NCI-H446 treated with DMSO at 0.1 percent for 48 hours (cell line): ENCODE measurements around the gene PACRG.
"Not testable (repeated sequence)": the region's sequence is repeated elsewhere in the genome, so short reads cannot be mapped to it uniquely, and the experiment has no call there.

Experiments
- DNase-seq: peaks from one replicate; lab custom pipeline; 2025; lab: John Stamatoyannopoulos, UW

PACRG gene

DNA sequence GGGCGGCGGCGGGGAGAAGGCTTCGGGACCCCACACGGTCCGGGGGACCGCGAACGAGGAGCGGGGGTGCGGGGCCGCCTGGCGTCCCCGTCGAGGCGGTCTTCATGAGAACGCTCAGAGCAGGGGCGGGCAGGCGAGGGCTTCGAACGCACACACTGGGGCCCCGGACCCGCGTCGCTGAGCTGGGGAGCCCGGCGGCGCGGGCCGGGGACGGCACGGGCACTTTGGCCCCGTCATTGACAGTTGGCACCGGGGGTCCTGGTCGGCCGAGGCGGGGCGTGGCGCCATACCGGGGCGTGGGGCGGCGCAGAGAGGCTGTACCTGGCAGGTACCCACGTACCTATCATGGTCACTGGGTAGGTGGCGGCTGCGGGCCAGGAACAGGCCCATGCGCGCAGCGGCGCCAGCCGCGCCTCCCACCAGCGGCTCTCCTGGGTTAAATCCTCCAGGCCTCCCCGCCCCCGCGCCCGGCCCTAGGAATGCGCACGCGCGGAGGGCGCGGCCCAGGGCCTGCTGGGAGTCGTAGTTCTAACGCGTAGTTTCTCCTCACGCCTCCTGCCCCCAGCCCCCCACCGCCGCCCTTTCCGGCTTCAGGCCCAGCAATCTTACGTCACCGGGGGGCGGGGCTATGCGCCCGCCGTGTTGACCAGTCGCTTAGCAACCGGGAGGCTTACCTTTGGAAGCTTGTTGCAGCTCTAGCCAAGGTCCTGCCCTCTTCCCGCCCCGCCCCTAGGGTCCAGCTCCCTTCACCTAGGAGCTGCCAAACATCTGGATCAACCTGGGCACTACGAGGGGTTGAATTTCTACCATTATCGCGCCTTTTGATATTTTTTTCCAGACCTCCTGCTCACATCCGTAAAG lies at the start of gene PACRG, which contains the start of gene PRKN:
TSS of gene PACRG (plus strand) at position 653 of the 861 bp plus-strand sequence.
TSS of gene PRKN (minus strand) at position 445 of the 861 bp plus-strand sequence.
- peak; percentile 86 for DNase-seq

DNA sequence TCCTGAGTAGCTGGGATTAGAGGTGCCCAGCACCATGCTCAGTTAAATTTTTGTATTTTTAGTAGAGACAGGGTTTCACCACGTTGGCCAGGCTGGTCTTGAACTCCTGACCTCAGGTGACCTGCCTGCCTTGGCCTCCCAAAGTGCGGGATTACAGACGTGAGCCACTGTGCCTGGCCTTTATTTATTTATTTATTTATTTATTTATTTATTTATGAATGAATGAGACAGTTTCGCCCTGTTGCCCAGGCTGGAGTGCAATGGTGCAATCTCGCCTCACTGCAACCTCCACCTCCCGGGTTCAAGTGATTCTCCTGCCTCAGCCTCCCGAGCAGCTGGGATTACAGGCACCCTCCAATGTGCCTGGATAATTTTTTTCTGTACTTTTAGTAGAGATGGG lies 48.9 kb upstream of the PACRG start:
- DNase-seq: not testable (repeated sequence)

DNA sequence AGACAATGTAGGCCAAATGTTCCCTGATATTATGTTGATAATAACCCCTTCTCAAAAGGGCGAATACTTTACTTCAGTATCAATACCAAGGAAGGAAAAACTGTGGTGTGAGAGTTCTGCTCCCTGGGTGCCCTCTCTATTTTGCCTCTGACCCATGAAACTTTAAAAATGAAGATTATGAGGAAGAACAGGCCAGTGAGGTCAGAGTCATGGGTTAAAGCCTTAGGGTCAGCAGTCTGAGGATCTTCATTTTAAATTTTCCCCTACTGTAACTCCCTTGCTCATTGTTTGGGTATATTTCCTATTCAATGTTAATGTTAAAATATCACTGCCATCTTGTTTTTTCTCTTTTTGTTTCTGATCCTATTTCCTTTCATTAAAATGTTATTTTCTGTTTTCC lies 48.1 kb upstream of the PACRG start:
- no peak for DNase-seq

DNA sequence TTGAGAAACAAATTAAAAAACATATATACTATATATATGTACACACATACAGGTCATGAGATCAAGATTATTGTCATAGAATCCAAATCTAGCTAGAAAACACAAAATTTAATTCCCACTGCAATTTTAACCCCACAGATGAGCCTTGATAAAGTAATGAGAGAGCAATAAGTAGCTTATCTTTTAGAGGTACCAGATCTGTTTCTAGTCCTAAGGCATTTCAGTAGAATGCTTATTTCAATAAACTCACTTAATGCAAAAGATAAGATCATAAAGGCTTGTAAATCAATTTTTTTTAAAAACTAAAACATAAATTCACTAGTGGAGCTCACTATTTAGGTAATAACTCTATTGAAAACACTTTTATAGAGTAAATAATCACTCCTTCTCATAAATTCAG lies 47.4 kb upstream of the PACRG start:
- DNase-seq: no peak

DNA sequence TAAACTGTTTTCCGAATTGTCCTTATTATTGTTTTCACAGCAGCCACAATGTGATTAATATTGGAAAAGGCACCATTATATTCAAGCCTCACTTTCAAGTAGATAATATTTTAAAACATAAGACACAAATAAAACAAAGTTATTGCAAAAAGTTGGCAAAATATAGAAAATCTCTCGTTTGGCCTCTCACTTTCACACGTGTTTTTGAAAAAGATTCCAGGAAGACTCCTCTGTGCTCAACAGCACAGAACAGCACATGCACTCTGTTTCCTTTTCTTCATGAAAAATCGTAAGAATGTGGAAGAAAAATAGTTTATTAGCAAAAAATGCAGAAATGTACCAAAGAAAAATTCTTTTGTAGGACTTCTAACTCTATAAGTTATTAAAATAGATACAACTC lies 46.9 kb upstream of the PACRG start:
- no peak for DNase-seq

DNA sequence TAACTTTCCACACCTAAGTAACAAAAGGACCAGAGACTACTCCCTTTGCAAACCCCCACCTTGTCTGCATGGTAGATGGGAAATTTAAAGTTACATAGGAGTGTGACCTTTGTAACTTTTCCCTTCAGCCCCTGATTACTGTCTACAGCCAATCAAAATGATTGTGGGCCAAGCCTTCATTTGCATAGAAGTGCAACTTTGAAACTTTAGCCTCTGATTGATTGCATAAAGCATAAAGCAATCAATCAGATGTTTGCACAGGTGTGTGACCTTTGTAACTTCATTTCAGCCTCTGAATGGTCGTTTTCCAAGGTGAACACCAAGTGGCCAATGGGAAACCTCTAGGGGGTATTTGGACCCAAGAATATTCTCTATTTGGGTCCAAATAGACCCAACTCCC lies 46.3 kb upstream of the PACRG start:
- no peak for DNase-seq

DNA sequence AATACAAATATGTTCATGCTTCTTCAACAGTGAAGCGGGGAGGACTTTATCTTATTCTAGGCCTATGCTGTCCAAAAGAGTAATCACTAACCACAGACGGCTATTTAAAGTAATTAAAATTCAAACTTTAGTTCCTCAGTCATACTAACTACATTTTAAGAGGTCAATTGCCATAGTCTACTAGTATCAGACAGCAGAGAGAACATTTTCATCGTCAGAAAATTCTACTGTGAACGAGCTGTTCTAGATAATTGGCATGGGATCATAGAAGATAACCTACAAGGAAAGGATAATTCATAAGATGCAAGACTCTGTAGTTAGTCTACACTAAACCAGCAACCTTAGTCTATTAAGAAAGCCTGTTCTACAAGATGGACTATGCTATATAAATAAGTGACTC lies 44.6 kb upstream of the PACRG start:
- no peak for DNase-seq

DNA sequence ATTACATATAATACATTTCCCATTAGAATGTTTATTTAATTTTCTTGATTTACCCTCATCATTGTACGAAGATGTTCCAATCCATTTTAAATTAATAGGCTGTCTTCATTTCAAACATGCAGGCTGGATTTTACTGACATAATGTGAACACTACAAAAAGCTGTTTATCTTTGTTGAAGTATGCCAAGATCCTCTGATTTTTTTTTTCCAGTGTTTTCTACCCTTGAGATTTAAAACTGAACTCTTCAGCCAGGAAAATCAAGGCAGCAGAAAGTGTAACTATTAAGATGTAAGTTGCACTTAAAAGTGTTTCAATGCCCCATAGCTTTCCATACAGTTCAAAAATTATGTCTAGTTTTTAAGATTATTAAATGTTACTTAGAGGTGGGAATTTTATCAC lies 43.7 kb upstream of the PACRG start:
- DNase-seq: no peak

DNA sequence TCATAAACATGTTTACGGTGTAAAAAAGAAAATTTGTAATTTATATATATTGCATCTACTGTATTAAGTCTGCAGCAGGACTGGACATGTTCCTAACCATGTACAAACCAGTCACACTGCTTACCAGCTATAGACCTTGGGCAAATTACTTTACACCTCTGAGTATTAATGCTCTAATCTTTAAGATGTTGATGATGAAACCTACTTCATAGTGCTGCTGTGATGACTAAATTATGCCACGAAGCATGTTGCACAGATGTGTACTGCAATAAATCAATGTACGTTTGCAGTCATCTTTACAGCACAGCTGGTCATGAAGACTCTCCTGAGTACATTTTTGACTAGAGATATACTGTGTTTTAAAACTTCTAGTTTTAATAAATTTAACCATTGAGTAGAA lies 42.8 kb upstream of the PACRG start:
- no peak for DNase-seq

DNA sequence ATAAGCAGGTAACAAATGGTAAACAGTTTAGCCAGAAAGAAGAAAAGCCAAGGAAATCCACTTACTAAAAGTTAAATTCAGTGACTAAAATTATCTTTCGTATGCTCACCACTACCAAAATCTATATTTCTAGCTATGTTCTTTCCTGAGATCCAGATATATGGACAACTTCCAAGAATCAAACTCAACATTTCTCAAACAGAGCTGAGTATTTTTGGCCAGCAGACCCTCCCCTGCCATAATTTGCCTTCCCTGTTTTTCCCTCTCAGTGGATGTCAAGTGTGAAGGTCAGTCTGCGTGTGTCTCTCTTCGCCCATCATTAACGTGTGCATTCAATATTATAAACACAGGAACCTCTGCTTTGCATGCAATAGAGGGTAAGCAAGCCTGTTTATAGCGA lies 42.2 kb upstream of the PACRG start:
- DNase-seq: no peak

DNA sequence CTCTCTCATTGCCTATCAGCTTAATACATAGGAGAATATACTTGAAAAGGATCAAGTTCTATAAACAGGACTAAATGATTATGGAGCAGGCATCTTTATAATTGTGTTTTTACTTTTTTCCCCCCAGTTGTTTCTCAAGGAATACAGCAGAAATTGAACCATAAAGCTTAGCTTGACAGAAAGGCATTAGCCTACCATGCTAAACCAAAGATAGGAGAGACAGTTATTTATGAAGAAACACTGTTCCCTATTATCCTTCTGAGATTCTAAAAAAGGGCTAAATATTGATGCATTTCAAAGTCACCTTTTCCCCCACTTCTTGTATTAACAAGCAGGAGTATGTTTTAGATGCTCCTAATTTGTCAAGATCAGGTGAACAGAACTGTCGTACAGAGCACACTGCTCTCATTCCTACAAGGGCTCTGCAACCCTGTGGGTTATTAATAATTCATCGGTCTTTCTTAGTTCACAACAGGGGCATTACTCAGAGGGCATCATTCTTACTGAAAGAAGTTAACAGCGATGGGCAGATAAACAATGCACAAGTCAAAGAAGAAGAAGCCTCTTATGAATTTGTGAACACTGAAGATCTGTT lies 38.9 kb upstream of the PACRG start:
- DNase-seq: no peak

DNA sequence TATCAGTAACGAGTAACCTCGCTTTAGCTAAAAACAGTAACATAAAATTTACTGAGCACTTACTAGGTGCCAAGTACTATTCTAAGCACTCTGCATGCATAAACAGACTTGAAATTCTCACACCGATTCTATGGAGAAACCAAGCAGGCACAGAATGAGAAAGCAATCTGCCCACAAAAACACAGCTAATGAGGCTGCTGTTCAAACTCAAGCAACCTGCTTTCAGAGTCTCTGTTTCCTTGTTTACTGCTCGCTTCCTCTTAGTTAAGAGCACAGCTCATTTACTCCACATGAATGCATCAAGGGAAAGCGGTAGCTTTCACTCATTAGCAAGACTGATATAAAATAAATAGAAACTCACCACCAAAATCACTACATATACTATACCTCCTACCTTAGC lies 37.6 kb upstream of the PACRG start:
- no peak for DNase-seq

DNA sequence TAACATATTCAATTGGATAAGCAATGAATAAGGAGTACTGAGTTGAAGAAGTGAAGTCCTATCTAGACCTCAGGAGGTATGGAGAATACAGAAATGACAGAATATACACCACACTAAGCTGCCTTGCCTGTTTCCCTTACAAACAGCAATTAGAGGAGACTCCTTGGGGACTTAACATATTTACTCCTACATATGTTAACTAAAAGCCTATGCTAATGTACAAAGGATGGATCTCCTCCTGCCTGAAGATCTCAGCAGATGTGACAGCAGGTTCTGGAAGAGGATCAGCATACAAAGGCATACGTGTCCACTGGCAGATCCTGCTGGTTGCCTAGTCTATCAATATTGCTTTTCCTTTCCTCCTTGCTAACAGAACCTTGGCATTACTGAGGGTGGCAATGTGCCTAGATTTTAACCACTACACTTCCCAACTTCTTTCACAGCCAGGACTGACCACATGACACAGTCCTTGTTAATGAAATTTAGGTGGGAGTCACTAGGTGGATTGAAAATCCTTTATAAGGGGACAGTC lies 29.8 kb upstream of the PACRG start:
- peak; percentile 49 for DNase-seq

DNA sequence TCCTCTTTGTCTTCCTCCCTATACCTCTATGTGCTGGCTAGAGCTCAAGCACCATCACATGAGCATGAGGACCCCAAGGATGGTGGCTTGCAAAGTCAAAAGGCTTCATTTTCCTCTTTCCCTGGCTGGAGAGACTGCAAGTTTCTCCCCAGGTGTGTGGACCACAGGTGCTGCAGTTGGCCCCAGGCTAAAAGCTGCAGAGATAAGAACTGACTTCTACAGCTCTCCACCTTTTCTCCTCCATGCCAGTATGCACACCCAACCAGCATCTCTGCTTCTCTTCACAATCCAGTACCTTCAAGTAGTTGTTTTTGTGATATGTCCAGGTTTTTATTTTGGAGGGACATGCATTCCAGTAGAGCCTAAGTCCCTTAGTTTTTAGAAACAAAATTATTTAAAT lies 29.3 kb upstream of the PACRG start:
- DNase-seq: no peak

DNA sequence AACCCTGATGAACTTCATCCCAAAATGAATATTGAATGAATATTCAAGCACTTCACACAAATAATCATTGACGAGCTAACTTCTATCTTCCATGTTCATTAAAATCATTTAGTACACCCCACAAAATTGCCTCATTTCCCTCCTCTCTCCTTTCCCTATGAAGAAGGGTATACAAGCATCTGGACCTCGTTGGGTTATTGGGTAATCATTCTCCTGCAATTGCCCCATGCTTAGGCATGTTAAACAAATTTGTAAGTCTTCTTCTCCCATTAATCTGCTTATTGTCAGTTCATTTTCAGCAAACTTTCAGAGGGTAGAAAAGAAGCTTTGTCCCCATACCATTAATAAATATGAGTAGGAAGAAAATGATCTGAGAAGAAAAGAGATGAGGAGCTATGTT lies 27.8 kb upstream of the PACRG start:
- DNase-seq: no peak

DNA sequence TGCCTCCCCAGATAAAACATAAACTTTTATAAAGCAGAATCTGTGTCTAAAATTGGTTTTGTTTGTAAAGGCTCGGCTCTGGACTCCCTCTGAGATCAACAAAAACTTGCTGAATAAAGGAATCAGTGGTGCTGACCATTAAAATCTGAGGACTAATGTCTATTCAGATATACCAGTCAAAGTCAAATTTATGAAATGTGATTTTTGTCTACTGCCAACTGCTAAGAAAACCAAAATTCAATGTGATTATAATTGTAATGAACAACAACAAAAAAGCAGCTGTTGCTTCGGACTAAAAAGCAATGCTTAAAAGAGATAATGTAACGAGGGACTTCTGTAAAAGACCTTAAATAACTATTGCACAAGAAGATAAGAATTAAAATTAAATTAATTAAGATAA lies 26.8 kb upstream of the PACRG start:
- DNase-seq: no peak

DNA sequence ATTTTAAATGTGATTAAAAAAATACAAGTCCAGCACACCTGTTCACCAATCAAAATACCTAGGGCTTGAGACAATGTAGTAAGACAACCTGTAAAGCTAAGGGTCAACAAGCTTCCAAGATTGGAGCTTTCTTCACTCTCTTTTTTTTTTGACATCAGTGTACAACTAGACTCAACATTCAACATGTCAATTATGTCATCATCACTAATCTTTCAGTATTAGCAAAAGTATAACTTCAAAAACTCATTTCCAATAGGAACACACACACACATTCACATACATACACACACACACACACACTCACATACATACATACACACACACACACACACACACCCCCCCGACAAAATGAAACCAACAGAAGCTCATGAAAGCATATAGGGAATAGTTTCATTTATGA lies 26.2 kb upstream of the PACRG start:
- DNase-seq: no peak

DNA sequence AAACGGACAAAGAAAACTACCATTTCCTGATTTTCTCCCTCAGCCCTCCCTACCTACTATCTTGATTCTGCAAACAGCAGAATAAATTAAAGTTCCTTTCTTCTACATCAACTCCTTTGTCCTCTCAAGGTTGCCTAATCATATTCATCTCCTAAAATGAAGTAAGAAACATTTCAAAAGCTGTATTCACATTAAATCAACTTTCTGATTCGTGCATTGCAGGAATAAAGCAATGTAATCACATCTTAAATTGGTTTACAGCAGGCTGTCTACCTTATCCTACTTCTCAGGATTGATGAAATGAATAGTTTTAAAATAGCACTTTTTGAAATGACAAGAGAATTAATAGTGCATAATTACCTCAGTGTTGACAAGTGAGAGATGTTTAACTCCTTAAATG lies 25.3 kb upstream of the PACRG start:
- no peak for DNase-seq

DNA sequence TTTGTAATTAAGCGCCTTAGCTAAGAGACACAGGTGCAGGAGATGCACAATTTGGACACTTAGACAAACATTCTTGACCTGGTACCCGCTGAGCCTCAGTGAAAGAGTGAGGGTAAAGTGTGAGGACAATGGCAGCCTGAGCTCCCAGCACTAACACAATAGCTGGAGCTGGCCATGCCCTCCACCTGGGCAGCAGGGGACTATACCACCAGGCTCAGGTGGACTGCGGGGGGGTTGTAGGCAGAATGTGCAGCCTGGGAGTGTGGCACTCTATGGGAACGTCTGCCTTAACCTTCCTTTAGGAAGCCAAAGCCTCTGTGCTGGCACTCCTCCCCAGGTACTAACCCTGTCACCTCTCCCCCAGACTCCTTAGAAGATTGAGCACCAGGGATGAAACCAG lies 23.8 kb upstream of the PACRG start:
- no peak for DNase-seq

DNA sequence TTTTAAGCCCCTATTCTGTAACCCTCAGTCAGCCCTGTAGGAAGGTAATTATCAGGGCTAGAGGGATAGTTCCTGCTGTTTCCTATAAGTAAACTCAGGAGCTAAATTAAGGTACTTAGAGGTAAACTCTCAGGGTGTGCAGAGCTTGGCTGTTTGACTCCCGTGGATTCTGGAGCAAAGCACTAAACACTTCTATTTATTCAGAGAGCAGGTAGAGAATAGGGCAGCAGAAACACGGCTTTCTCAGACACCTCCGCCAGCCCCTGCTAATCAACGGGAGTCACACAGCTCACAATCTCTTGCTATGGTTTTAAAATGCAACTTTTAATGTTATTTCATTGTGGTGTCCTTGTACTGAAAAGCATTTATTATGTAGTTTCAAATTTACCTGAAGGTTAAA lies 22.0 kb upstream of the PACRG start:
- DNase-seq: no peak

DNA sequence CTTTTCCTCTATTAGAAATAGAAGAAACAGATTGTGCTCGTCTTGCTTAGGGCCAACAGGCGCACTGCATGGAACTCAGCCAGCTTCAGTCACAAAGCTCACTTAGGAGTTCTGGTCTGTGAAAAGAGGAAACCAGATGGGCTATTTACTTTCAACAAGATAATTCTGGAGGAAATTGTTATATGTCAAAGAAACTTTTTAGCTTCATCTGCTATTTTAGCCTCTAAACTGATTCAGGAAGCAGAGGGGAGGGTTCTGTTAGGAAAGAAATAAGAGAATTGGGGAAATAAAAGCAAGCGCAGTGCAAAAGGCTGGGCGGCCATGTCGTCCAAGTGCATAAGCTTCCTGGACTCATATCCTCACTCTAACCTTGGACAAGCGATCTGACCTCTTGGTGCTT lies 21.5 kb upstream of the PACRG start:
- DNase-seq: peak; percentile 87

DNA sequence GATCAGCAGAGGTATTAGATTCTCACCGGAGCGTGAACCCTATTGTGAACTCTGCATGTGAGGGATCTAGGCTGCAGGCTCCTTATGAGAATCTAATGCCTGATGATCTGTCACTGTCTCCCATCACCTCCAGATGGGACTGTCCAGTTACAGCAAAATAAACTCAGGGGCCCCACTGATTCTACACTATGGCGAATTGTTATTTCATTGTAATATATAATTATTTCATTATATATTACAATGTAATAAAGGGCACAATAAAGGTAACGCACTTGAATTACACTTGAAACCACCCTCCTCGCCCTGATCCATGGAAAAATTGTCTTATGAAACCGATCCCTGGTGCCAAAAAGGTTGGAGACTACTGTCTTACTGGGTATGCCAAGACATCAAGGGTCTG lies 18.8 kb upstream of the PACRG start:
- DNase-seq: no peak

DNA sequence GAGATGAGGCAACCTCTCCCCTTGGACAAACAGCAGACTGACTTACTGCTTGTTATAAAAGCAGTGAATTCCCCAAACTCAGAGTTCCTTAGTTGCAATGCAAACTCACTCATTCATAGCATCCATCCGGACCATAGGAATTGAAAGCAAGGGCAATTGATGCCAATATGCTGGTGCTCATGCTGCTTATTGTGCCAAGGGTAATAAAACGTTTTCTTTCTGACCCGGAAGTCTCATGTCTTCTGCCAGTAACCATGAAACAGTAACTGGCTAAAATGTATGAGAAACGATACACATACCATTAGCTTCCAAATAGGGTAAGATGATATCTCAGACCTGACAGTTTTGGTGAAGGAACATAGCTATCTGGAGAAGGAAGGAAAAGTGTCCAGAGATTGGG lies 18.3 kb upstream of the PACRG start:
- no peak for DNase-seq

DNA sequence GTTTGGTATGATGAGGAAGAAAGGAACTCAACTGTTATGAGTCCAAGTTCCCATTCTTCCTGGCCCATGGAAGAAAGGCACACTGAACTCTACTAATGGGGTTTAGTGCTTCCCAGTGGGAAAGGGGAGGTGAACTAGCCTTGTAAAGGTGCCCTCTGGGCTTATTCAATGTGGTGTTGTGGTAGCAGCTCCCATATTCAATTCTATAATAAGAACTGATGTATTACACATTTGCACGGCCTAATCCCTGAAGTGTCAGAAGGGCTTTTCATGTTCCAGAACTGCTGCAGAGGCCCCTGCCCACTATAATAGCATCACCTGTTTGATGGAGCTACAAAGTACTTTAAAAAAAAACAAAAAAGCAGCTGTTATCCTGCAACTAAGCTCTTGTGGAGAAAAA lies 17.4 kb upstream of the PACRG start:
- no peak for DNase-seq
